HCEC 1CT (cell line): ENCODE results near the gene ERICH2.

Experiments
- DNase-seq: peaks from one replicate; pipeline ENCODE4 v3.0.0-alpha.2; 2017

ERICH2 gene

GRCh38 chr2:170764880-170765261, 5.3 kb upstream of the ERICH2 start:
- DNase-seq: no peak

- DNase-seq: no peak
Measured at GRCh38 chr2:170766693-170767092, 3.5 kb upstream of the ERICH2 start.

- peak; percentile 66 for DNase-seq
Measured at GRCh38 chr2:170770606-170771420, 635 bp downstream of the ERICH2 start.

GRCh38 chr2:170771421-170771937, 1.3 kb downstream of the ERICH2 start:
- no peak for DNase-seq

GRCh38 chr2:170772295-170772694, 2.1 kb downstream of the ERICH2 start:
- no peak for DNase-seq

GRCh38 chr2:170774074-170774473, 3.9 kb downstream of the ERICH2 start:
- no peak for DNase-seq

- no peak for DNase-seq
Measured at GRCh38 chr2:170778900-170779299, 8.7 kb downstream of the ERICH2 start.

GRCh38 chr2:170779304-170779703, 9.1 kb downstream of the ERICH2 start:
- DNase-seq: no peak

- DNase-seq: no peak
Measured at GRCh38 chr2:170782673-170783072, 12.5 kb downstream of the ERICH2 start.

- no peak for DNase-seq
Measured at GRCh38 chr2:170783549-170783948, 13.4 kb downstream of the ERICH2 start.

- no peak for DNase-seq
Measured at GRCh38 chr2:170798996-170799395, 28.8 kb downstream of the ERICH2 start.

GRCh38 chr2:170806548-170806947, 36.4 kb downstream of the ERICH2 start:
- DNase-seq: no peak

GRCh38 chr2:170812710-170813600, 42.8 kb downstream of the ERICH2 start:
- DNase-seq: peak; percentile 70

GRCh38 chr2:170813611-170814532, 43.7 kb downstream of the ERICH2 start:
- DNase-seq: no peak

- no peak for DNase-seq
Measured at GRCh38 chr2:170814533-170815230, 44.5 kb downstream of the ERICH2 start.

GRCh38 chr2:170815311-170815710, 45.1 kb downstream of the ERICH2 start:
- DNase-seq: no peak

GRCh38 chr2:170815746-170816503, 45.7 kb downstream of the ERICH2 start:
- peak; percentile 41 for DNase-seq

- DNase-seq: peak; percentile 69
Measured at GRCh38 chr2:170816504-170817092, 46.4 kb downstream of the ERICH2 start, which contains the start of gene GAD1. Gene GAD1, plus strand, starts transcription at chr2:170816887. Its CDS starts 1,705 bp downstream, at chr2:170818592.

GRCh38 chr2:170817093-170818035, 47.2 kb downstream of the ERICH2 start:
- no peak for DNase-seq
